Endodermal cell (in vitro differentiated cells): ENCODE measurements around the gene GABRB3. TPM values are rescaled to one million over a fixed set of nuclear protein-coding genes. Genes with fewer than 3 reads are reported as not detected.

Source experiments
- DNase-seq: peaks from one replicate; pipeline ENCODE4 v3.0.0-alpha.2; 2017
- H3K27ac ChIP-seq: 2 replicates; pipeline ENCODE4 v1.5.1; 2013; ENCODE audit warnings: mild to moderate bottlenecking, low read depth, low read length, moderate library complexity
- H3K27me3 ChIP-seq: 2 replicates; pipeline ENCODE4 v1.6.1; 2013; ENCODE audit warnings: mild to moderate bottlenecking, low read length, moderate library complexity; ENCODE audit not compliant: insufficient read depth, control insufficient read depth, poor library complexity, severe bottlenecking
- H3K36me3 ChIP-seq: 2 replicates; pipeline ENCODE4 v1.7.0; 2013; ENCODE audit warnings: mild to moderate bottlenecking, low read length, moderate library complexity; ENCODE audit not compliant: control insufficient read depth, insufficient read depth
- H3K4me1 ChIP-seq: one replicate; pipeline ENCODE4 v1.7.0; 2013; ENCODE audit warnings: low read length; ENCODE audit not compliant: control insufficient read depth, insufficient read depth
- H3K4me3 ChIP-seq: 2 replicates; pipeline ENCODE4 v1.5.1; 2013; ENCODE audit warnings: mild to moderate bottlenecking, low read length, moderate library complexity
- H3K9ac ChIP-seq: 2 replicates; pipeline ENCODE4 v1.6.1; 2013; ENCODE audit warnings: mild to moderate bottlenecking, low read length, moderate library complexity; ENCODE audit not compliant: poor library complexity, severe bottlenecking; ENCODE audit errors: extremely low read depth
- H3K9me3 ChIP-seq: 2 replicates; pipeline ENCODE4 v1.6.1; 2013; ENCODE audit warnings: mild to moderate bottlenecking, low read length, moderate library complexity; ENCODE audit not compliant: control insufficient read depth
- H3K27ac Mint-ChIP-seq: 2 replicates; pipeline ENCODE4 v1.8.0; 2020; ENCODE audit warnings: mixed read lengths
- H3K27me3 Mint-ChIP-seq: 2 replicates; pipeline ENCODE4 v1.8.0; 2021; ENCODE audit warnings: mild to moderate bottlenecking, mixed read lengths; ENCODE audit not compliant: insufficient read depth
- H3K36me3 Mint-ChIP-seq: 2 replicates; pipeline ENCODE4 v1.8.0; 2020; ENCODE audit warnings: low read depth, mixed read lengths
- H3K4me1 Mint-ChIP-seq: 2 replicates; pipeline ENCODE4 v1.8.0; 2020; ENCODE audit warnings: mixed read lengths
- H3K4me3 Mint-ChIP-seq: 2 replicates; pipeline ENCODE4 v1.8.0; 2020; ENCODE audit warnings: mild to moderate bottlenecking, moderate library complexity, mixed read lengths
- H3K9me3 Mint-ChIP-seq: 2 replicates; pipeline ENCODE4 v1.8.0; 2020; ENCODE audit warnings: mild to moderate bottlenecking, mixed read lengths
- WGBS, 2 experiments: methylation state at CpG; one replicate each; pipeline versions ENCODE4 v1.1.5 to v1.1.7; 2013; ENCODE audit warnings: missing lambda C conversion rate in 2 of 2, mixed read lengths in 1 of 2; ENCODE audit not compliant: insufficient coverage in 1 of 2, insufficient read length in 1 of 2; 5-methylcytosine and 5-hydroxymethylcytosine counted together
- total RNA-seq, 2 donors: library from RNA; stranded (reverse); fragmentation: NEBNext Ultra II Directional in 1 of 2; extraction: Animal tissue kit (Norgen Biotek cat#: 25700) in 1 of 2; gene quantifications; 2 replicates in 1 of 2; 3 replicates in 1 of 2; pipeline ENCODE4 v1.2.1, GENCODE V29; 2021
- TF ChIP-seq, protein P1 (sequence below): fragments of 200-600 bp; sonication (generic); conservative IDR thresholded peaks from 2 replicates; pipeline ENCODE4 v1.5.0; 2021; ENCODE audit warnings: antibody characterized with exemption, mild to moderate bottlenecking

GABRB3 gene
- total RNA-seq, 2 donors from 2014 or later: 81.8 to 122 TPM

DNA sequence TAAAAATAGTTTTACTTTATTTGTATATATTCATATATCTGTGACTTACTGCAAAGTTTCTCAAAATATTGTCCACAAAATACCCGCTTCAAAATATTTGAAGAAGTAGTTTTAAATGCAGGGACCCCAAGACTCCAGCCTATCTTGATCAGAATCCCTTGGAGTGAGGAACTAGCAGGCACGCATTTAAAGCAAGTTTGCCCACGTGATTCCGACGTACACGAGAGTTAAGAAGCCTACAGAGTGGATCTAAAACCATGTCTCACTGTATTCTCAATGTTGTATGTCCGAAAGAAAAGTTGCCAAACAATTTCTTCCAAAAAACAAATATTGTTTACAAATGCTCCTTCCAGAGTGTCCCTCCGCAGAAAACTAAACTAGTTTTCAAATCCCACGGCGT lies 1.7 kb downstream of the GABRB3 start:
- H3K4me1 ChIP-seq: peaks cover 14% of the 10 kb centered on the region
- peak overlapping the region; percentile 4 for H3K9ac ChIP-seq
- H3K27ac ChIP-seq: no peak overlapping the region
- peak overlapping the region; percentile 91 for H3K4me3 ChIP-seq
- no peaks in the 10 kb centered on the region for H3K9me3 ChIP-seq
- H3K27me3 ChIP-seq: no peaks in the 10 kb centered on the region
- TF ChIP-seq, protein P1, sequence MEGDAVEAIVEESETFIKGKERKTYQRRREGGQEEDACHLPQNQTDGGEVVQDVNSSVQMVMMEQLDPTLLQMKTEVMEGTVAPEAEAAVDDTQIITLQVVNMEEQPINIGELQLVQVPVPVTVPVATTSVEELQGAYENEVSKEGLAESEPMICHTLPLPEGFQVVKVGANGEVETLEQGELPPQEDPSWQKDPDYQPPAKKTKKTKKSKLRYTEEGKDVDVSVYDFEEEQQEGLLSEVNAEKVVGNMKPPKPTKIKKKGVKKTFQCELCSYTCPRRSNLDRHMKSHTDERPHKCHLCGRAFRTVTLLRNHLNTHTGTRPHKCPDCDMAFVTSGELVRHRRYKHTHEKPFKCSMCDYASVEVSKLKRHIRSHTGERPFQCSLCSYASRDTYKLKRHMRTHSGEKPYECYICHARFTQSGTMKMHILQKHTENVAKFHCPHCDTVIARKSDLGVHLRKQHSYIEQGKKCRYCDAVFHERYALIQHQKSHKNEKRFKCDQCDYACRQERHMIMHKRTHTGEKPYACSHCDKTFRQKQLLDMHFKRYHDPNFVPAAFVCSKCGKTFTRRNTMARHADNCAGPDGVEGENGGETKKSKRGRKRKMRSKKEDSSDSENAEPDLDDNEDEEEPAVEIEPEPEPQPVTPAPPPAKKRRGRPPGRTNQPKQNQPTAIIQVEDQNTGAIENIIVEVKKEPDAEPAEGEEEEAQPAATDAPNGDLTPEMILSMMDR: no peak
- no peaks in the 10 kb centered on the region for H3K36me3 Mint-ChIP-seq
- 6 to 13% methylated on average over 8 to 10 of the region's 10 CpGs for WGBS, 2 experiments
- peaks cover 13% of the 10 kb centered on the region for H3K36me3 ChIP-seq
- peak overlapping the region; percentile 81 for H3K4me3 Mint-ChIP-seq
- H3K27me3 Mint-ChIP-seq: no peaks in the 10 kb centered on the region
- peak overlapping the region; percentile 86 for H3K27ac Mint-ChIP-seq
- no peaks in the 10 kb centered on the region for H3K9me3 Mint-ChIP-seq
- peaks cover 48% of the 10 kb centered on the region for H3K4me1 Mint-ChIP-seq
- DNase-seq: no peak

DNA sequence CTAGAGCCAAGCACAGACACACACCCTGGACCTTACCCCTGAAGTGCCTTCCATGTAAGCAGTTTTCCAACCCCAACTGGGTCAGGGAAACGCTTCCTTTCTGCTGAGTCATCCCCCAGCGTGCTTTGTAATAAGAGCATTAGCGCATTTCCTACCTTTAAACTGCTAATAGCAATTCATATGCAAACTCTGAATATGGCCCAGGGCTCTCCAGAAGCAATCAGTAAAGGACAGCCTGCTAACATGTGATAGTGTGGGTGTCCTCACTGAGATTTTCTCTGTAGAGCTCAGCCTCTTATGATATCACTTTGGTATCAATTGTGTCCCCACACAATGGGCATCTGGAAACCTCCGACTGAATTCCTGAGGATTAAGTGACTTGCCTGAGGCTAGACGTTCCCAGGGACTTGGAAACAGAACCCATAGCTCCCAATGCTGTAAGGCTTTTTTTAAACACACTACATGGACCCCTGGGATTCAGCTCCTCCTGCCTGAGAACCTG lies 5.6 kb downstream of the GABRB3 start:
- Histone ChIP-seq H3K27ac (peak overlapping the region; percentile 12), H3K36me3 (peaks cover 29% of the 10 kb centered on the region), H3K4me3 (peak overlapping the region; percentile 72), H3K4me1 (peaks cover 14% of the 10 kb centered on the region), H3K9me3 (no peaks in the 10 kb centered on the region), H3K27me3 (no peaks in the 10 kb centered on the region), H3K9ac (peak overlapping the region; percentile 60)
- no peaks in the 10 kb centered on the region for H3K9me3 Mint-ChIP-seq
- peak overlapping the region; percentile 29 for H3K4me3 Mint-ChIP-seq
- H3K27me3 Mint-ChIP-seq: no peaks in the 10 kb centered on the region
- H3K36me3 Mint-ChIP-seq: peaks cover 8% of the 10 kb centered on the region
- H3K27ac Mint-ChIP-seq: peak overlapping the region; percentile 98
- DNase-seq: peak; percentile 89
- 7 to 10% methylated on average over 5 of the region's 5 CpGs for WGBS, 2 experiments
- peaks cover 59% of the 10 kb centered on the region for H3K4me1 Mint-ChIP-seq
- TF ChIP-seq, protein P1: no peak

DNA sequence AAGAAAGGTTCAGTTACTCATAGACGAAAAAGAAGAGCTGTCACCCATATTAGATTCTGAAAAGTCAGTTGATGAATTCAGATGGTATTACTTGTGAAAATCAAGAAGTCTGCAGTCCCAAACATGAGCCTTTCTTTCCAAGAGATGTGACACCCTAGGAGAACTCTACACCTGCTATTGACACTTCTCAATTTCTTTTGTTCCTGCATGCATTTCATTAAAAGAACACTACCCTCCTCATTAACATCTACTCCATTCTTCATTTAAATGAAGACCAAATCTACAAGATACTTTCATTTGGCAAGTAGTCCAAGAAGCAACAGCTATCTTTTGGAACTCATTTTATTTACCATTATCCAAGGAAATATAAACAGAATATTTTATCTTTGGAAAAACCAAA lies 6.6 kb downstream of the GABRB3 start:
- Histone ChIP-seq H3K27ac (no peak overlapping the region), H3K9me3 (no peaks in the 10 kb centered on the region), H3K36me3 (peaks cover 29% of the 10 kb centered on the region), H3K27me3 (no peaks in the 10 kb centered on the region), H3K9ac (no peak overlapping the region), H3K4me1 (peaks cover 14% of the 10 kb centered on the region), H3K4me3 (peak overlapping the region; percentile 72)
- peaks cover 8% of the 10 kb centered on the region for H3K36me3 Mint-ChIP-seq
- H3K27ac Mint-ChIP-seq: peak overlapping the region; percentile 98
- TF ChIP-seq, protein P1: no peak
- DNase-seq: no peak
- WGBS, 2 experiments: 25 to 33% methylated on average over 1 of the region's 1 CpG
- H3K4me1 Mint-ChIP-seq: peaks cover 55% of the 10 kb centered on the region
- no peak overlapping the region for H3K4me3 Mint-ChIP-seq
- H3K9me3 Mint-ChIP-seq: no peaks in the 10 kb centered on the region
- H3K27me3 Mint-ChIP-seq: no peaks in the 10 kb centered on the region
